Neural progenitor cell (in vitro differentiated cells): Measurements from ENCODE around the gene OTOS. TPM values are rescaled to one million over a fixed set of nuclear protein-coding genes. Genes with fewer than 3 reads are reported as not detected.

Source experiments
- DNase-seq: peaks from one replicate; pipeline ENCODE4 v3.0.0-alpha.2; 2016; ENCODE audit warnings: low spot score
- H2AFZ ChIP-seq: fragments of 200-600 bp; sonication (generic); replicated peaks from 2 replicates; pipeline ENCODE4 v1.6.1; 2016; ENCODE audit warnings: antibody characterized with exemption
- H3F3A ChIP-seq: fragments of 200-600 bp; sonication (generic); 2 replicates; pipeline ENCODE4 v1.6.1; 2016; ENCODE audit warnings: antibody characterized with exemption, low read depth
- H3K27ac ChIP-seq: fragments of 200-600 bp; sonication (generic); 2 replicates; pipeline ENCODE4 v1.5.1; 2016; ENCODE audit warnings: mild to moderate bottlenecking
- H3K27me3 ChIP-seq: fragments of 200-600 bp; sonication (generic); 2 replicates; pipeline ENCODE4 v1.6.1; 2016; ENCODE audit warnings: mild to moderate bottlenecking, moderate library complexity
- H3K36me3 ChIP-seq: fragments of 200-600 bp; sonication (generic); 2 replicates; pipeline ENCODE4 v1.5.1; 2016
- H3K4me1 ChIP-seq: fragments of 200-600 bp; sonication (generic); 2 replicates; pipeline ENCODE4 v1.6.1; 2016; ENCODE audit warnings: mixed run types
- H3K4me2 ChIP-seq: fragments of 200-600 bp; sonication (generic); 2 replicates; pipeline ENCODE4 v1.6.1; 2016
- H3K4me3 ChIP-seq: fragments of 200-600 bp; sonication (generic); 2 replicates; pipeline ENCODE4 v1.5.1; 2016
- H3K79me2 ChIP-seq: fragments of 200-600 bp; sonication (generic); 2 replicates; pipeline ENCODE4 v1.6.1; 2016; ENCODE audit warnings: low read depth
- H3K9ac ChIP-seq: fragments of 200-600 bp; sonication (generic); 2 replicates; pipeline ENCODE4 v1.6.1; 2016
- H3K9me3 ChIP-seq: fragments of 200-600 bp; sonication (generic); 2 replicates; pipeline ENCODE4 v1.5.1; 2016; ENCODE audit warnings: low read depth
- H4K20me1 ChIP-seq: fragments of 200-600 bp; sonication (generic); 2 replicates; pipeline ENCODE4 v1.6.1; 2016; ENCODE audit warnings: low read depth
- H3K27ac Mint-ChIP-seq: 3 replicates; pipeline ENCODE4 v1.8.0; 2021; ENCODE audit warnings: mixed read lengths
- H3K27me3 Mint-ChIP-seq: 2 replicates; pipeline ENCODE4 v1.8.0; 2022; ENCODE audit warnings: low read depth, mild to moderate bottlenecking, inconsistent platforms, moderate library complexity, mixed read lengths; ENCODE audit not compliant: insufficient read depth
- H3K36me3 Mint-ChIP-seq: 3 replicates; pipeline ENCODE4 v1.8.0; 2021; ENCODE audit warnings: mixed read lengths
- H3K4me1 Mint-ChIP-seq: 3 replicates; pipeline ENCODE4 v1.8.0; 2021; ENCODE audit warnings: mixed read lengths
- H3K4me3 Mint-ChIP-seq: 3 replicates; pipeline ENCODE4 v1.8.0; 2021; ENCODE audit warnings: mild to moderate bottlenecking, moderate library complexity, mixed read lengths
- H3K9me3 Mint-ChIP-seq: 3 replicates; pipeline ENCODE4 v1.8.0; 2020; ENCODE audit warnings: mixed read lengths
- EZH2 ChIP-seq: fragments of 200-600 bp; sonication (generic); IDR thresholded peaks from 2 replicates; pipeline ENCODE4 v1.6.1; 2017; ENCODE audit warnings: antibody characterized with exemption, mild to moderate bottlenecking, moderate library complexity
- EZH2phosphoT487 ChIP-seq: fragments of 200-600 bp; sonication (generic); IDR thresholded peaks from 2 replicates; pipeline ENCODE4 v1.6.1; 2017; ENCODE audit warnings: antibody characterized with exemption
- total RNA-seq: library from RNA; depleted of rRNA; stranded (reverse); fragments of >200 nt; gene quantifications from 2 replicates; pipeline ENCODE4 v1.2.3, GENCODE V29; 2015; ENCODE audit warnings: low replicate concordance
- TF ChIP-seq, protein P1 (sequence below): fragments of 200-600 bp; sonication (generic); IDR thresholded peaks from 2 replicates; pipeline ENCODE4 v1.5.1; 2017; ENCODE audit warnings: antibody characterized with exemption, mild to moderate bottlenecking

Gene OTOS
- total RNA-seq, 1 donor from 2014 or later = not detected

DNA sequence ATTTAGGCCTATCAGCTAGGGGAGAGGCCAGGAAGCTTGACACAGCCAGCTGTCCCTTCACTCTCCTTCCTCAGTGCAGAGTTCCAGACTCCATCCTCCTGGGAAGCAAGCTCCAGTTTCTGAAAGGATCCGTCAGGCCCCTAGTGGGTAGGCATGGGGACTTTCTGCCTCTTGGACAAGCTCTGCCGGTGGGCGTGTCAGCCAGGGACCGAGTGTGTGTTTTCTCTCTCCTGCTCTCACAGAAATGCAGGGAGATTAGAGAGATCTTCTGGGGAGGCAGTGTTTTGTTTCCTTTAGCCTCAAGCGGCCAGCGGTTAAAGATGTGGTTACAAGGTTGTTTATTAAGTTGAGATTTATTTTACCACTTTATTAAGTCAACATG lies 29.9 kb upstream of the OTOS start:
- no peaks in the 10 kb centered on the region for H3K79me2 ChIP-seq
- no peak overlapping the region for H3K4me3 ChIP-seq
- Mint-ChIP-seq H3K4me3 (peak overlapping the region; percentile 17), H3K36me3 (no peaks in the 10 kb centered on the region), H3K27me3 (no peaks in the 10 kb centered on the region), H3K9me3 (peaks cover 2% of the 10 kb centered on the region), H3K27ac (peak overlapping the region; percentile 88), H3K4me1 (peaks cover 19% of the 10 kb centered on the region)
- H3K36me3 ChIP-seq = no peaks in the 10 kb centered on the region
- TF ChIP-seq, protein P1, sequence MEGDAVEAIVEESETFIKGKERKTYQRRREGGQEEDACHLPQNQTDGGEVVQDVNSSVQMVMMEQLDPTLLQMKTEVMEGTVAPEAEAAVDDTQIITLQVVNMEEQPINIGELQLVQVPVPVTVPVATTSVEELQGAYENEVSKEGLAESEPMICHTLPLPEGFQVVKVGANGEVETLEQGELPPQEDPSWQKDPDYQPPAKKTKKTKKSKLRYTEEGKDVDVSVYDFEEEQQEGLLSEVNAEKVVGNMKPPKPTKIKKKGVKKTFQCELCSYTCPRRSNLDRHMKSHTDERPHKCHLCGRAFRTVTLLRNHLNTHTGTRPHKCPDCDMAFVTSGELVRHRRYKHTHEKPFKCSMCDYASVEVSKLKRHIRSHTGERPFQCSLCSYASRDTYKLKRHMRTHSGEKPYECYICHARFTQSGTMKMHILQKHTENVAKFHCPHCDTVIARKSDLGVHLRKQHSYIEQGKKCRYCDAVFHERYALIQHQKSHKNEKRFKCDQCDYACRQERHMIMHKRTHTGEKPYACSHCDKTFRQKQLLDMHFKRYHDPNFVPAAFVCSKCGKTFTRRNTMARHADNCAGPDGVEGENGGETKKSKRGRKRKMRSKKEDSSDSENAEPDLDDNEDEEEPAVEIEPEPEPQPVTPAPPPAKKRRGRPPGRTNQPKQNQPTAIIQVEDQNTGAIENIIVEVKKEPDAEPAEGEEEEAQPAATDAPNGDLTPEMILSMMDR = peak; percentile 13
- TF ChIP-seq EZH2phosphoT487 (no peak), EZH2 (no peak)
- no peaks in the 10 kb centered on the region for H3K9me3 ChIP-seq
- DNase-seq = peak; percentile 77
- H3F3A ChIP-seq = peaks cover 6% of the 10 kb centered on the region
- peak overlapping the region; percentile 30 for H3K27ac ChIP-seq
- H2AFZ ChIP-seq = no peak overlapping the region
- no peaks in the 10 kb centered on the region for H4K20me1 ChIP-seq
- no peak overlapping the region for H3K9ac ChIP-seq
- peaks cover 19% of the 10 kb centered on the region for H3K4me1 ChIP-seq
- H3K4me2 ChIP-seq = peak overlapping the region; percentile 52
- H3K27me3 ChIP-seq = no peaks in the 10 kb centered on the region

DNA sequence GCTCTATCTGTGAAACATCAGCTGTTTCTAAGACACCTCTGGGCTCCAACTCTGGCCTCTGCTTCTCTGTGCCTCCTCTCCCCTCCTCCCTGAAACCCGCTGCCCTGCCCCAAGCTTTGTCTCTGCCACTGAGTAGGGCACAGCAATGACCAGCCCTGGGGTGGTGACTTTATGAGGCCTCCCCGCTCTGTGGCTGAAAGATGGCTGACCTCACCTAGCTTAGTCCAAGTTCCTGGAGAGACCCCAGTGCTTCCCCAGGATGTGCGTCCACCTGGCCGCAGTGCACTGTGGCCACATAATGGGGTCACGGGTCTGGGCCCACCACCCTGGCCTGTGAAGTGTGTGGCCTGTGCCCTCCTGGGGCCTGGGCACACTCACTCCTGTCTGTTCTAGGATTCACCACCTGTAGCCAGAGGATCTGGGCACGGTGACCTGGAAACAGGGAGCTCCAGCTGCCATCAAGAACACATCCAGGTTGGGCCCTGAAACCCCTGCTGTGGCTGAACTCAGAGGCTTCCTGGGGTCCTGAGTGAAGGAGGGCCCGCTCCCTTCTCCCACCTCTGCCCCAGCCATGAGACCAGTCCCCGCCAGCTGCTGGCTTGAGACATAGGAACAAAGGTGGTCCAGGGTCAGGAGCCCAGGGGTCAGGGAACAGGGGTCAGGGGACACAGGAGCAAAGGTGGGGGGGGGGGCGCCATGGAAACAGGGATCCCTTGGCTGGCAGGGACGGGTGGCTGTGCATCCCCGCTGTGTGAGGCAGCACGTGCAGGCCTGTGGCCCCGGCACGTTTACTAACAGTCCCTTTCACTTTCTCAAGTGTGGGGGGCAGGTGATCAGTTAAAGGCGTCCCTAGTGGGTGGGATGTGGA lies 29.3 kb upstream of the OTOS start:
- peak overlapping the region; percentile 52 for H3K4me2 ChIP-seq
- peaks cover 19% of the 10 kb centered on the region for H3K4me1 ChIP-seq
- H3K9me3 ChIP-seq = no peaks in the 10 kb centered on the region
- no peaks in the 10 kb centered on the region for H3K79me2 ChIP-seq
- H2AFZ ChIP-seq = no peak overlapping the region
- TF ChIP-seq EZH2 (no peak), EZH2phosphoT487 (no peak)
- TF ChIP-seq, protein P1 = no peak
- H3K4me3 ChIP-seq = no peak overlapping the region
- H3K36me3 Mint-ChIP-seq = no peaks in the 10 kb centered on the region
- no peaks in the 10 kb centered on the region for H3K36me3 ChIP-seq
- no peaks in the 10 kb centered on the region for H3K27me3 Mint-ChIP-seq
- peaks cover 19% of the 10 kb centered on the region for H3K4me1 Mint-ChIP-seq
- H3K27me3 ChIP-seq = no peaks in the 10 kb centered on the region
- H3F3A ChIP-seq = peaks cover 6% of the 10 kb centered on the region
- H4K20me1 ChIP-seq = no peaks in the 10 kb centered on the region
- peak overlapping the region; percentile 30 for H3K27ac ChIP-seq
- peak overlapping the region; percentile 88 for H3K27ac Mint-ChIP-seq
- peak overlapping the region; percentile 17 for H3K4me3 Mint-ChIP-seq
- no peak for DNase-seq
- peaks cover 2% of the 10 kb centered on the region for H3K9me3 Mint-ChIP-seq
- H3K9ac ChIP-seq = no peak overlapping the region

DNA sequence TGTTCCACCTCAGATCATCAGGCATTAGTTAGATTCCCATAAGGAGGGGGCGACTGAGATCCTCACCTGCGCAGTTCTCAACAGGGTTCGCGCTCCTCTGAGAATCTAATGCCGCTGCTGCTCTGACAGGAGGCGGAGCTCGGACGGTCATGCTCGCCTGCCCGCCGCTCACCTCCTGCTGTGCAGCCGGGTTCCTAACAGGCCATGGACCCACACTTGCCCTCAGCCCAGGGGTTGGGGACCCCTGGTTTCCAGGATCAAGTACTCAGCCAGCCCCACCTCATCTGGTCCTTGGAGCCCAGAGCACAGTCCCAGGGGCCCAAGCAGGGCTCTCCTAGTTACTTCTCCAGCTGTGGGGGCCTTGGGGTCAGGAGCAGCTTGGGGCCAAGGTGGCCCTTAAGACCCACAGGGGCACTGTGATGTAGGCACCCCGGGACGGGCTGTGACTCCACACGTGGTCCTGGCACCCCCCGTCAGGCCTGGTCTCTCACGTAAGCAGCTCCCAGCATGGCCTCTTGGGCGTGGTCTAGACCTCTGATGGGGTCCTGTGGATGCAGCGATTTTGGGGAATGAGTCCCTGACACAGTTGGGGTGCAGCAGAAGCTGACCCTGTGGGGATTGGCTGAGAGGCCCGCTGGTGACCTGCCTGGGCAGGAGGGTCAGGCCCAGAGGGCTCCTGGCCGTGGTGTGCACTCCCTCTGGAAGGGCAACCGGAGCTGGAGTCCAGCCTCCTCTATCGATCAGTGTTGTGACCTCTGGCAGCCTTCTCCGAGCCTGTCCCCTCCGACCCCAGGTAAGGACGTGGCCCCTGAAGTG lies 28.3 kb upstream of the OTOS start:
- no peak for DNase-seq
- Mint-ChIP-seq H3K27me3 (peaks cover 7% of the 10 kb centered on the region), H3K36me3 (no peaks in the 10 kb centered on the region), H3K9me3 (peaks cover 2% of the 10 kb centered on the region), H3K4me3 (no peak overlapping the region), H3K27ac (no peak overlapping the region), H3K4me1 (peaks cover 19% of the 10 kb centered on the region)
- Histone ChIP-seq H3F3A (peaks cover 11% of the 10 kb centered on the region), H2AFZ (no peak overlapping the region), H3K27ac (no peak overlapping the region), H3K9me3 (no peaks in the 10 kb centered on the region), H3K4me3 (no peak overlapping the region), H3K36me3 (no peaks in the 10 kb centered on the region), H3K27me3 (no peaks in the 10 kb centered on the region), H3K4me1 (peaks cover 19% of the 10 kb centered on the region), H3K9ac (no peak overlapping the region), H3K4me2 (no peak overlapping the region), H4K20me1 (no peaks in the 10 kb centered on the region), H3K79me2 (no peaks in the 10 kb centered on the region)
- TF ChIP-seq EZH2phosphoT487 = no peak
- TF ChIP-seq EZH2 = no peak
- TF ChIP-seq, protein P1 = no peak
